Left colon (tissue), 2 donors: ENCODE data around the gene PSMA2. TPM values are rescaled to one million over a fixed set of nuclear protein-coding genes. Genes with fewer than 3 reads are reported as not detected.

Experiments used
- ATAC-seq: fragments of 200-7000 bp; cut with Tn5 transposase; one replicate; pipeline ENCODE4 v1.9.1; 2020; ENCODE audit warnings: mild to moderate bottlenecking, moderate library complexity
- DNase-seq, 2 donors: peaks; one replicate each; pipeline ENCODE4 v3.0.0-alpha.2; 2020
- intact Hi-C, 2 donors: fragments of 100-400 bp; cut with DNase I in 1 of 2; cut with micrococcal nuclease in 1 of 2; formaldehyde crosslinking; loops; one replicate each; pipeline versions ENCODE4 v1.11.2 to v1.14.0; 2022; cut with DNase I, micrococcal nuclease
- total RNA-seq, 2 donors: library from RNA; stranded (reverse); fragmentation: NEBNext Ultra II Directional; extraction: Animal tissue kit (Norgen Biotek cat#: 25700); gene quantifications; one replicate each; pipeline ENCODE4 v1.2.1, GENCODE V29; 2021
- donor health status: DM: no; HTN: no; CAD: no.
- donor health status: DM: yes; HTN: yes; CAD: no.

The PSMA2 gene
- total RNA-seq, 2 donors from 2014 or later, result 55.5 to 73.0 TPM

DNA sequence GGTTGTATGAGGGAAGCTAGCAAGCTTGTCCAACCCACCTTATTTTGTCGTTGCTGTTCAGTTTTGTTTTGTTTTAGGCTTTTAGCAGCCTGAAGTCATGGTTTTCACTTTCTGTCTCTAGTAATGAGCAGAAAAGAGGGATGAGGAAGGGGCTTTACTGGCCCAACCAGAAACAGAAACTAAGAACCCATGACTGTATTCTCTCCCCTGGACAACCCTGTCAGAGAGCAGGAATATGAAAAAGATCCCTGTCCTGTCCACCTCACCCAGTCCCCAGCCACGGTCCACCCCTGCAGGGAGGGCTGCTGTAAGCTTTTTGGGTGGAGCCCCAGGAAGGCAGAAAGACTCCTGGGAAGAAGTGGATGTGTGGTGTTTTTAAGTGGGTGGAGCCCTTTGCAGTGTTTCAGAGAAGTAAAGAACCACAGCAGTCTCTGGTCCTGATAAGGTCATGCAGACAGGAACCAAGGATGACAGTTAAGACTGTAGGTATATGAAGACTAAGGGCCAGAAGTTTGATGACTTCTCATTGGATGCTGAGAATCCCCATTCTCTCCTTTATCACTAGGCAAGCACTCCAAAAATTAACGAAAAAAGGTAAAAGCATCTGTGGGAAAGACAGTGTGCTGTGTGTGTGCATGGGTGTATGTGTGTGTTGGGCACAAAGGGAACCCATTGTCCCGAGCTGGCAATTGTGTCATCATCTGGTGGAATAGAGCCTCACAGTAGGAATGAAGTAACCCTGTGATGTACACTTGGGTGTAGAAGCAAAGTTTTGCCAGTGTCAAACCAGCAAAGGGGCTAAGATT lies 14.1 kb upstream of the PSMA2 start:
- intact Hi-C loops, result loop anchor here in 1 of 2 donors (10.0 kb wide), 1 partner anchor 319 kb away; no protein-coding TSS in a partner anchor
- ATAC-seq (no peak), DNase-seq (no peak)

DNA sequence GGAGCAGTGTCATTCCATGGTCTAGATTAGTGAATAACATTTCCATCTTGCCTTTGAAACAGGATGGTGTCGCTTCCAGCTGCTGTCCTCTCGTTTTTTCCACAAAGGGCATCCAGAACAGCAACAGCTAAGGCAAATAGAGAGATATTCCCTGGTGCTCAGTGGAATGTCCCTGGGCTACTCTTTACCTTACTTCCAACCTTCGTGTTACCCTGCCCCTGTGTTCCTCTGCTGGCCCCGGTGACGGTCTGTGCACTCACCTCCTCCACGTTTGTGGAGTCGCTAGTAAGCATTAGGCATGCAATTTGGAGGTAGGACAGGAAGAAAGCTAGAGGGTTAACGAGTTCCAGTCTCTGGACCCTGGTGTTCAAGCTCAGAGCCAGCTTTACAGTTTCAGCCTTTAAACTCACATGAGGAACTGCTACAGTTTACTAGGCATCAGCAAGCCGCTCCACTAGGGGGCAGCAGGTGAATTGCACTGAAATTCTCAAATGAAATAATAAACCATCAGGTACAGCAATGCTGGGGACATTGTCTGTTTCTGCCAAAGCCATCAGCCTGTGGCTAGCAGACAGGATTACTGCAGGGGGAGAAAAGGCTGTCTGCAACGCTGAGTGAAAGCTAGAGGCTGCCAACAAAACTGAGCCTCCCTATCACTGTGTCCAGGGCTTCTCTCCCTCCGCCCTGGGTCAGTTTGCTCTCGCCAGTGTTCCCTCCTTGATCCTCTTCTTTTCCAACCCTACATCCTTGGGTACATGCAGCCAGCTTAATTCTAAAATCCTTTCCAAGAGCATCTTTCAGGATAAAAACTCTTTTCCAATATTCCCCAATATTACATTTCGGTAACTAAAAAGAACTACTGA lies 9.2 kb upstream of the PSMA2 start:
- DNase-seq (peak; percentile 50 to 91), ATAC-seq (peak; percentile 75)
- intact Hi-C loops, result loop anchor here (2.0 to 10.0 kb wide), 2 partner anchors 320 to 324 kb away; no protein-coding TSS in a partner anchor

DNA sequence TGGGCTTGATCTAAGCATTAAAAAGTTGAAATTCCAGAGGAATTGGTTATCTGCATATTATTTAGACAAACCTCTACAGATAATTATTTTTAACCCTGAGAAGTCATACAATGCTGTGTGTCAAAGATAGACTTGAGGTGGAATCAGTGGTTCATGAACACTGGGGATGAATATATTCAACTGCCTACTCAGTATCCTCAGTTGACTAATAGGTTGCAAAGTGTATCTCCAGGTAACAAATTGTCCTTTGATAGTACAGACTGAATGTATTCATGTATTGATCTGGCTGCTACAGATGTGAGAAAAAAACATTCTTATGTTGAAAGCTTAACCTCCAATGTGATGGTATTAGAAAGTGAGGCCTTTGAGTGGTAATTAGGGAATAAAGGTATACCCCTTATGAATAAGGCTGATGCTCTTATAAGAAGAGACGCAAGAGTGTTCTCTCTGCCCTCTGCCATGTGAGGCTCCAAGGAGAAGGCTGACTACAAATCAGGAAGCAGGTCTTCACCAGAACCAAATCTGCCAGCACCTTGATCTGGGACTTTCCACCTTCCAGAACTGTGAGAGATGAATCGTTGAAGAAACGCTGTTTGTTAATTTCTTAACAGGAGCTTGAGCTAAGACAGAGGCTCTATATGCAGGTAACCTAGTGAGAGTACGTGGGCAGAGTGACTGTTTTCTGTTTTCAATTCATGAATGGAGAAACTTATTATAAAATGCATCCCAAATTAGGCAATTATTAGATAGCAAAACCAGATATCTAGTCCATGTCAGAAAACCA lies 7.7 kb upstream of the PSMA2 start:
- DNase-seq, result no peak
- intact Hi-C loops, result loop anchor here (2.0 to 10.0 kb wide), 2 partner anchors 321 to 325 kb away; no protein-coding TSS in a partner anchor
- ATAC-seq, result no peak

- intact Hi-C loops, result no loop called here
- ATAC-seq (no peak), DNase-seq (no peak)
Measured at GRCh38 chr7:42935861-42936260, 3.9 kb upstream of the PSMA2 start.

DNA sequence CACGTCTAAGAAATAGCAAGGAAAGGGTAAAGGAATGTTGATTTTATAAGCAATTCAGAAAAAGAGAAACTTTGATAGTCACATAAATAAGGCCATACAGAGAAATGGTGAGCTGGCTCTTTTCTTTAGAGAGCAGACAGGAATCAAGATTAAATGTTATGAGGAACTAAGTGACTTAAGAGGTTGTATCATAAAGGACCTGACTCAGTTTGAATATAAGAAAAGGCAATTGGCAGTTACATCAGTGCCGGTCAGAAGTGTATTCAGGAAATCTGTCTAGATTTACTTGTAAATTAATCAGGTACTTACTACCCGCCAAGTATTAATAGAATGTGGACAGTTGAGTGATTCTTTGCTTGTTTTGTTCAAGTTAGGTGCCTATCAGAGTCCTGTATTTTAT lies 2.3 kb upstream of the PSMA2 start:
- ATAC-seq (no peak), DNase-seq (no peak)
- intact Hi-C loops, result no loop called here

- intact Hi-C loops, result no loop called here
- ATAC-seq, result peak; percentile 44
- DNase-seq, result peak in 1 of 2 donors; percentile 12
Measured at GRCh38 chr7:42932811-42933591, 1.0 kb upstream of the PSMA2 start.

DNA sequence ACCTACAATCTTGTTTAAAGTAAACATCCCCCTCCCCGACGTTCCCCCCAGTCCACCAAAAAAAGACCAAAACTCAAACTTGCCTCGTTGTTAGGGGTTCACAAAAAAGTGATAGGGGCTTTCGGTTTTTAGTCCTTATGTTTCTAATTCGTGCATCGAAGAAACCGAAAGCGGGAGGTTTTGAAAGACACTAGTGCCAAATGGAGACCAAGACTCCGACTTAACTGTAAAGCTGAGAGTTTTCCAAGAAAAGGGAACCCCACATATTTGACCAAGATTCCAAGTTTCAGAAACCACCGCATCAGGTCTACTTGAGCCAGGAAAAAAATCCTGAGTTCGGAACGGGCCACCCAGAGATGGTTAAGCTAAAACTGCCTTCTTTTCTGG lies 534 bp downstream of the PSMA2 start:
- ATAC-seq (peak; percentile 1), DNase-seq (no peak)
- intact Hi-C loops, result no loop called here

- intact Hi-C loops, result no loop called here
- DNase-seq (no peak), ATAC-seq (no peak)
Measured at GRCh38 chr7:42930889-42931288, 1.1 kb downstream of the PSMA2 start.

- intact Hi-C loops, result no loop called here
- DNase-seq (no peak), ATAC-seq (no peak)
Measured at GRCh38 chr7:42929449-42929848, 2.5 kb downstream of the PSMA2 start.

- no peak for DNase-seq
- no peak for ATAC-seq
- intact Hi-C loops, result no loop called here
Measured at GRCh38 chr7:42928754-42929153, 3.2 kb downstream of the PSMA2 start.

- DNase-seq (no peak), ATAC-seq (no peak)
- intact Hi-C loops, result no loop called here
Measured at GRCh38 chr7:42926204-42926603, 5.8 kb downstream of the PSMA2 start.

DNA sequence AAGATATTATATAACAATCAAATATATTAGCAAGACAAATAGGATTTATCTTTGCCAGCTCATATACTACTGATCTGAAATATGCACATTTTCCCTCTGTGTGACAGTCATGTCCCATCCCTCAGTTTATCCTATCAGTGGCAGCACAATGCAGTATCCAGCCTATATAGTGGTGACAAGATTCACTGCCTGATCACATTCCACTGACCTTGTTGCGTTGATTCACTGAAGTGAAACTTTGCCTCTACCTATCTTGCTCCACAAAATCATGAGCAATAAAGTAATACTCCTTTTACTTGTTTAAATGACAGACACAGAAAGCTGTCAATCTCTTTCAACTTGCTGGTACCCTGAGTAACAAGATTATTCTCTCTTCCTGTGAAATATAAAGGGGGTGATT lies 6.3 kb downstream of the PSMA2 start:
- DNase-seq (no peak), ATAC-seq (no peak)
- intact Hi-C loops, result no loop called here

DNA sequence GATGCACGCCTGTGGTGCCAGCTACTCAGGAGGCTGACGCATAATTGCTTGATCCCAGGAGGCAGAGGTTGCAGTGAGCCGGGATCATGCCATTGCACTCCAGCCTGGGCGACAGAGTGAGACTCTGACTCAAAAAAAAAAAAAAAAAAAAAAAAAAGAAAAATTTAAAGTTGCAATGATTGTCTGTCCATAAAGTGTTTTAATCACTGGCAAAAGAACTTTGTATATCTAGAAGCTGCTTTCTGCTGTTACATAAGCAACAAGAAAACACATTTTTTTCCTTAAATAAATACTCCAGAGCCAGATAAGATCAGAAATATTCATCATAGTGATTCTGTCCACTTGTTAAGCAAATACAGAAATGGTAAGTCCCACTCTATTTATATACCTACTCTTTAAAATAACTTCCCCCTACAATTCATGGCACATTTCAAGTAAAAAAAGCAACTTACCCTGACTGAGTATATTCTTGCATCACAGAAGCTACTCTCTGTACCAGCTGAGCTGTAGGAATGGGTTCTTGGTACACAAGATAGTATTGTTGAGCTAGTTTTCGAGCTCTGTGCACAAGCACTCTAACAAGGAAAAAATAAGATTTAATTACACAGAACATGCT lies 7.6 kb downstream of the PSMA2 start:
- ATAC-seq (no peak), DNase-seq (no peak)

DNA sequence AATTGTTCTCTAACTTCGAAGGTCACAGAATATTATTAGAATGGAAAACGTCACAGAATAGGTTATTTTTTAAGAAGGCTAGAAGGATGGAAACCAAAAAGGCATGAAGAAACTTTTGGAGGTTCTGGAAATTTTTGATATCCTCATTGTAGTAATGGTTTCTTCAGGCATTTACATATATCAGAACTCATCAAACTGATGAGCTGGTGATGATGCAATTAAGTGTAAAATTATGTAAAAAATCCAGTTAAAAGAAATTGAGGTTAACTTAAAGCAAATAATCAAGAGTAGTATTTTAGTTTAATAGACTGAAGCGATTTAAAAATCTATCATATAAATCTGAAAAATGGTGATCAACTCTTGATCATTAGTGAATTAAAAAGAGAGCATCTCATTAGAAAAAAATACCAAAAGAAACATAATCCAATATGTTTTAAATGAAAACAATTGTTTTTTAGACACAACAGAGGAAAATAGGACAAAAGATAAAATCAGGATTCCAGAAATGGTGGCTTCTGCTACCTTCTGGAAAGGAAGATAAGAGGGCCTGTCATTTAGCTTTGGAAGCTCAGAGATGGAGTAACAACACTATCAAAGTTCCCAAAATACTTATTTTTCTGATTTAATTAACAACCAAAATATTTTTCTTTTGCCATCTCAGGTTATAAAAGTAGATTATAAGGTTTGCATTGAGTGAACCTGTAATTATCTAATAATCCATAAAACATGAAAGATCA lies 9.8 kb downstream of the PSMA2 start:
- intact Hi-C loops, result no loop called here

More for the DNA sequence above, 7.6 kb downstream of the PSMA2 start:
- intact Hi-C loops, result no loop called here

GRCh38 chr7:42915356-42915755 lies 16.6 kb downstream of the PSMA2 start:
- intact Hi-C loops, result no loop called here
- no peak for DNase-seq
- ATAC-seq, result no peak

More for the DNA sequence above, 9.8 kb downstream of the PSMA2 start:
- ATAC-seq (no peak), DNase-seq (no peak)

DNA sequence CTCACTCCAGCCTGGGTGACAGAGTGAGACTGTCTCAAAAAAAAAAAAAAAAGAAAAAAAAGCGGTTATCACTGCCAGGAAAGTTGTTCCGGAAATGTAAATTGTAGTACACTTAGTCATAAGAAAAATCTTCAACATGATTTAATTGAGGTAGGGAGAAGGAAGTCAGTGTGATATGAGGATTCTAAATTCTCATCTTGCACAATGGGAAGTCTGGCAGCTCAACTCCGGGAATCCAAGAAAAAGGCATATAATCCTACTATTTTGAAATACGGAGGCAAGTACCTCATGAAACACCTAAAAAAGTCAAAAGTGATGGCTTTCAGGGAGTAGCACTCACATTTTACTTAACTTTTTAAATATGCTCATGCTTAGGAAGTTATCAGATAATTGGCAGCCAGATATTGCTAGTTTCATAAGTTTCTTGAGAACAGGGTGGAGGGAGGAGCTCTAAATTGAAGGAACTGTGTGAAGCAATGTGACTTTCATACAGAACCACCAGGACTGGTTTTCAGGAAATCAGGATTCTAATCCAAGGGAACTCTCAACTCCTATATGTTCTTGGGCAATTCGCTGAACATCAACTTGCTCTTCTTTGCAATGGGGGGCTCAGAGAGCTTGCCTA lies 17.4 kb downstream of the PSMA2 start:
- intact Hi-C loops, result no loop called here
- DNase-seq, result no peak
- no peak for ATAC-seq

DNA sequence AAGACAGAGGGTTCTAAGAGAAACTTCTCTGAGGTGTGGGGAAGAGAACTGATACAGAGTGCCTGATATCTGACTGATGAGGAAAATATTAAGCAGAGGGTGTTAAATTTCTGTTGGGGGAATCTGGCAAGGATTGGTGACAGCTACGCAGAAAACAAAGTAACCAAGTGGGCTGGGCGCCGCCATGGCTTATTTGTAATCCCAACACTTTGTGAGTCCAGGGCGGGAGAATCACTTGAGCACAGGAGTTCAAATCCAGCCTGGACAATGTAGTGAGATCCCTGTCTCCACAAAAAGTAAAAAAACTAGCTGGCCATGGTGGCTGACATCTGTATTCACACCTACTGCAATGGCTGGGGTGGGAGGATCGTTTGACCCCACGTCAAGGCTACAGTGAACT lies 18.0 kb downstream of the PSMA2 start:
- ATAC-seq (no peak), DNase-seq (no peak)
- intact Hi-C loops, result no loop called here
